NCI-H128 (cell line): ENCODE measurements around the gene PRSS12.
"Not testable (repeated sequence)": the region's sequence is repeated elsewhere in the genome, so short reads cannot be mapped to it uniquely, and the experiment has no call there.

Source experiments
- DNase-seq: peaks from one replicate; lab custom pipeline; 2025; ENCODE audit not compliant: unreplicated experiment; lab: John Stamatoyannopoulos, UW

The PRSS12 gene, protein sequence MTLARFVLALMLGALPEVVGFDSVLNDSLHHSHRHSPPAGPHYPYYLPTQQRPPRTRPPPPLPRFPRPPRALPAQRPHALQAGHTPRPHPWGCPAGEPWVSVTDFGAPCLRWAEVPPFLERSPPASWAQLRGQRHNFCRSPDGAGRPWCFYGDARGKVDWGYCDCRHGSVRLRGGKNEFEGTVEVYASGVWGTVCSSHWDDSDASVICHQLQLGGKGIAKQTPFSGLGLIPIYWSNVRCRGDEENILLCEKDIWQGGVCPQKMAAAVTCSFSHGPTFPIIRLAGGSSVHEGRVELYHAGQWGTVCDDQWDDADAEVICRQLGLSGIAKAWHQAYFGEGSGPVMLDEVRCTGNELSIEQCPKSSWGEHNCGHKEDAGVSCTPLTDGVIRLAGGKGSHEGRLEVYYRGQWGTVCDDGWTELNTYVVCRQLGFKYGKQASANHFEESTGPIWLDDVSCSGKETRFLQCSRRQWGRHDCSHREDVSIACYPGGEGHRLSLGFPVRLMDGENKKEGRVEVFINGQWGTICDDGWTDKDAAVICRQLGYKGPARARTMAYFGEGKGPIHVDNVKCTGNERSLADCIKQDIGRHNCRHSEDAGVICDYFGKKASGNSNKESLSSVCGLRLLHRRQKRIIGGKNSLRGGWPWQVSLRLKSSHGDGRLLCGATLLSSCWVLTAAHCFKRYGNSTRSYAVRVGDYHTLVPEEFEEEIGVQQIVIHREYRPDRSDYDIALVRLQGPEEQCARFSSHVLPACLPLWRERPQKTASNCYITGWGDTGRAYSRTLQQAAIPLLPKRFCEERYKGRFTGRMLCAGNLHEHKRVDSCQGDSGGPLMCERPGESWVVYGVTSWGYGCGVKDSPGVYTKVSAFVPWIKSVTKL

DNA sequence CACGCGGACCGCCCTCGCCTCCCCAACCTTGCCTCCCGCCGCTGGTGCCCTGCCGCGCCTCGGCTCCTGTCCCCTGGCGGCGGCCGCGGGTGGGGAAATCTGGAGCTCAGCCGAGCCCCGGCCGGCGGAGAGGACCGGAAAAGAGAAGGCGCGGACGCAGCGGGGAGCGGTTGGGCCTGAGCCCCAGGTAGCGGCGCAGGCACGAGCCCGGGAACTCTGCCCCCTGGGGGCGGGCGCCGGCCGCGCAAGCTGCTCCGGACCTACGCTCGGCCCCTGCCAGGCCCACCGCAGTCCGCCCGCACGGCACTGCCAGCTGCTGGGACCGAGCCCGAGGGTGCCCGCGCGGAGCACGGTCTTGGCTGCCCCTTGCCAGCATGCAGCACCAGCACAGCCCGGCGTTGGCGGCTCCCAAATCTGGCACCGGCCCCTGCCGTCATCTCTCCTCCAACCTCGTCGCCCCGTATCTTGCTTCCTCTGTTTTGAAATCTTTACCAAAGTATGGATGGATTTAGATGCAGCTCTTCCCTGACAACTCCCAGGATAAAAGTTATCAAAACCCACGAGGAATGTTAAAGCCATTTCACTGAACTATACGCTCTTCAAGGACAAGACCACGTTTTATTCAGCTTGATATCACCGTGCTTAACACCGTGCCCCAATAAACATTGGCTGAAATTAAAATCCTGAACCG, at the start of gene PRSS12:
Gene PRSS12, minus strand, starts transcription at position 161 of the 691 bp plus-strand sequence. CDS start 283 bp downstream, outside the sequence.
- no peak for DNase-seq

GRCh38 chr4:118400356-118400755, 47.6 kb upstream of the PRSS12 start:
- no peak for DNase-seq

GRCh38 chr4:118399883-118400282, 47.1 kb upstream of the PRSS12 start:
- not testable (repeated sequence) for DNase-seq

DNA sequence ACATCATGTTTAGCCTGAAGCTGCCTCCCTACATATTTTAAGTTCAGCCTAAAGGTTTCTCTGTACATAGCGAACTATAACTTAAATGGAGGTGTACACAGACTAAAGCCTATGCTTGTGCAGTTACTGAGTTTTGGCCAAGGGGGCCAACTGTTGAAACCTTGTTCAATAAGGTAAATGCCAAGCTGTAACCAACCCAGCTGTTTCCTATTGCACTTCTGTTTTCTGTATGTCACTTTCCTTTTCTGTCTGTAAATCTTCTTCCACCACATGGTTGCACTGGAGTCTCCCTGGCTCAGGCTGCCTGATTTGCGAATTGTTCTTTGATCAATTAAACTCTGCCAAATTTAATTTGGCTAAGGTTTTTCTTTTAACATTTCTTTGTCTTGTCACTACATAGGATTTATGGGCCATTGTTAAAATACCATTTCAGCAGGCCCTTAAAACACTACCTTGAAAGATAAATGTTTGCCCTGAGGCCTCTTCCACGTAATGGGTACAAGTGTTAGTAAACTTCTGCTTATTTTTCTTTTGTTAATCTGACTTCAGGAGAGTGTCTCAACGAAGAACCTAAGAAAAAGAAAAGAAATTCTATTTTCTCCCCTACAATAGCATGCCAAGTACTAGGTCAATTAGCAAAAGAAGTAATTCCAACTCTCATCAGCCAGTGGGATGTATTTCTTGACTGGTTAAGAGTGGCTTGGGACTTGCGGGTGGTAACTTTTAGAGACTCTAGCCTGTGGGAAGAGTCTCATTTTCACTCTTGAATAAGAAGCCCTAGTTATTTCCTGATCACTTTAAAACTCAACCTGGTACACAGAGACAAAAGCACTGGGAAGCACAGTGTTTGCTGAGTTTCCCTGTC, 45.7 kb upstream of the PRSS12 start:
- DNase-seq, result no peak

GRCh38 chr4:118397623-118397979, 44.8 kb upstream of the PRSS12 start:
- DNase-seq, result no peak

GRCh38 chr4:118396881-118397622, 44.2 kb upstream of the PRSS12 start:
- no peak for DNase-seq

DNA sequence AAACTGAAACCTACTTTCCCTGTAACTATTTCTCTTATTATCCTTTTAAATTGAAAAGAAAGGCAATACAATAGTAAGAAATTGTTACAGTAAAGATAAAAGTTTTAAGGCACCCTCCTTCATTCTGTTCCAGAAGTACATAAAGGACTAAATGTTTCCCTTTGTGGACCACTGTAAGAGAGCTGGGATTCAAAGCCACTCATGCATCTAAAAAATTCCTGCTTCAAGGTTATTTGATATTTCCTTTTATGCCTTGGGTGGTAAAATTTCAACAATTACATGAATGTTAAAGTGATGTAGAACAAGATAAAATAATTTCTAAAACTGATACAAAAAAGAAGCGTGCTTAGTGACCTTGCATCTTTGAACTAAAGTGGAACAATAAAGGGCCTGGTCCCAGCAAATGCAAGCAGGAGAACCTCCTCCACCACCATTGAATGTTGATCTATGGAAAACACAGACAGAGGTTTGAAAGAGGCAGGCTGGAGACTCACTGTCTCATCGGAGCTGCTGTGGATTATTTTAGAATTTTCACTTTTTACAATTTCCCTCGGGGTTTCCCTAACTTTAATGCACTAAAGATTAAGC, 42.3 kb upstream of the PRSS12 start:
- DNase-seq, result no peak

- not testable (repeated sequence) for DNase-seq
Observed at GRCh38 chr4:118392509-118392908, 39.7 kb upstream of the PRSS12 start.

GRCh38 chr4:118390121-118390520, 37.3 kb upstream of the PRSS12 start:
- DNase-seq, result no peak

GRCh38 chr4:118389721-118390120, 36.9 kb upstream of the PRSS12 start:
- no peak for DNase-seq

DNA sequence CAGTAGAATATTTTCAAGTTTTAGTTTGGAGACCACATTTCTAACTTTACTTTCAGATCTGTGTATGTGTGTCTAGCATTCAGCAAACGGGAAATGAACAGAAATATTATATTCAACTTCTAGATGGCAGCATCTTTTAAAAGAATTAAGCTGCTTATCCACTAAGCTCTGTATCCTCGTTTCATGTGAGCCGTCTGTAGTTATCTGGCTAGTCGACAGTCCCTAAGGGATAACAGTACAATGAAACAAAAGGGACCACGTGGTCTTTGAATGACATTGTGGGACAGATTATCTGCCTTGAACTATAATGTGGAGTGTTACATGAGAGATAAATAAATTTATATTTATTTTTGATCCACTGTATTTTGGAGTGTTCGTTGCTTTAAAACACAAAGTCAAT, 35.8 kb upstream of the PRSS12 start:
- DNase-seq, result no peak

DNA sequence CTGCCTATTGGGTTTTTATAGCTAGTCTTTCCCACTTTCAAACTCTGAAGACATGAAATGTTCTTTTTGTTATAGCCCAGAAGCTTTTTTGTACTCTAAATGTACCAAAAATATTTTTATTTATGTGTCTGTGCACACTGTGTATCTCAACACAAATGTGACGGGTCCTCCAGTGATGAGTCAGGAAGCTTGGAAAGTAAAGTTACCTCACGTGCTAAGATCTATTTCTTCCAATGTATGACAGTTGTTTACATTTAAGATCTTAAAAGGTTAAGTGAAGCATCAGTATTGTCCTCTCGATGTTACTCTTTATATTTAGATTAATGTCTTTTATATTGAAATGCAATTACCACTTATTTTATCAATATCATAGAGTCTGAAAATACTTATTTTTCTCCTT, 29.1 kb upstream of the PRSS12 start:
- no peak for DNase-seq

DNA sequence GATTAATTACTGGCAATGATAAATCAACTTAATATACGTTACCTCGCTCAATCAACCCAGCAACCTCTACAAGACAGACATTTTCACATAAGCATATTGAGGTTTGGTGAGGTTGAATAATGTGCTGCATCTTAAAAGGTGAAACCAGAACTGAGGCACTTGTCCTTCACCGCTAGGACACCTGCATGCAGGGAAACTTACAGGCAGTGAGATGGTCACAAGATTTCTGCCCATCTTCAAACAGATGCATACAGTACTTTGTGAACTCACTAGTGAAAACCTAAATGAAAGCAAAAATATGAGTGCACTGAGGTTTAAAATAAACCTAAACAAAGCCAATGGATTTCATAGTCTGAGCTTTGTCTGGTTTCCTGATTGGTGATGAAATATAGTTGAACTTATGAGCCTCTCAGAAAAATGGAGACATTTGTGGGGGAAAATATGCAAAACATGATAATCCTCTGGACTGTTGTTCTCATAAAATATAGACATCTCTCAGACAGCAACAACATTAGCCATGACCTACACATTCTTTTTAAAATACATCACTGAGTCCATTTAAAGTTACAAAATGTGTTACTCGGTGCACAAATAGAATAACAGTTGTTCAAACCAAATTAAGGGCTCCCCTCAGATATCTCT, 20.9 kb upstream of the PRSS12 start:
- DNase-seq, result no peak

DNA sequence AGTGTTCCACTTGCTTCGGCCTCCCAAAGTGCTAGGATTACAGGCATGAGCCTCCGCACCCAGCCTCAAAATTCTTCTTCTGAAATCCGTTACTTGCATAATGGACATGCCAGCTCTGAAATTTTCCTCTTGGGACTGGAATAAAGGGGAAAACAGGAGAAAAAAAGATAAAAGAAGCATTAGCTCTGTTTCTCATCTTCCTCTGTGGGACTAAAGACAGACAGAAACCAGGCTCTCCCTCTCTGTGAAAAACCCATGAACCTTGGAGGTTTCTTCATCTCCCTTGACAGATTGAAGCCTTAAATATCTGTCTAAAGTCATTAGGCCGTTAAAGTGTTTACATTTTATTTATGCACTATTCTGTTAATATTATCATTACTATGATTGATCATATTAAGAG, 19.4 kb upstream of the PRSS12 start:
- DNase-seq, result no peak

- DNase-seq, result no peak
Observed at GRCh38 chr4:118369231-118369630, 16.4 kb upstream of the PRSS12 start.

DNA sequence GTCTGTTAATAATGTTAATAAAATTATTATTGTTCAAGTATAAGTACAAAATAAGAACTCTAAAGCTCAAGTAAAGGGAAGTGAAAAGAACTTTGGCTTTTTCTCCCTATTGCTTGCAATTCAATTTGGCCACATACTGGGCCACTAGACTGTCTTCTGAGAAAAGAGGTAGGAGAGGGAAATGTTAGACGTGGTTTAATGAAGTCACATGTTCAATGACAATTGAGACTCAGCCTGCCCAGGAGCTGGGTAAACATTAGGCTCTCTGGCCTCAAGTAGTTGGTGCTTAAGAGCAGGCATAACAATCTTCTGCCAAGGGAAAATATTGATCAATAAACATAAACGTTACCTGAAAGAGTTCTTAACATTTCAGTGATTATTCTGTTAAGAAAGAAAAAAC, 15.1 kb upstream of the PRSS12 start:
- no peak for DNase-seq

DNA sequence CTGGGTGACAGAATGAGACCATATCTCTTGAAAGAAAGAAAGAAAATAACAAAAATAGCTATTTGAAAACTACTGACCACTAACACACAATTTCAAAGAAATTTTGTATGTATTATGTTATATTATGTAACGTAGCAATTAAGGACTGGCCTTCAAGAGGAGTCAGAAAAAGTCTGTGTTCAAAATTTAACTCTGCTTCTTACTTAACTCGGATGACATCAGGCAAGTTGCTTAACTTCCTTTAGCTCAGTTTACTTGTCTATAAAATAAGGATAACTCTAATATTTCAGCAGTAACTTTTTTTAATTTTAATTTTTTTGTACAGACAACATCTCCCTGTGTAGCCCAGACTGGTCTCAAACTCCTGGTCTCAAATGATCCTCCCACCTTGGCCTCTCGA, 14.6 kb upstream of the PRSS12 start:
- DNase-seq, result no peak

DNA sequence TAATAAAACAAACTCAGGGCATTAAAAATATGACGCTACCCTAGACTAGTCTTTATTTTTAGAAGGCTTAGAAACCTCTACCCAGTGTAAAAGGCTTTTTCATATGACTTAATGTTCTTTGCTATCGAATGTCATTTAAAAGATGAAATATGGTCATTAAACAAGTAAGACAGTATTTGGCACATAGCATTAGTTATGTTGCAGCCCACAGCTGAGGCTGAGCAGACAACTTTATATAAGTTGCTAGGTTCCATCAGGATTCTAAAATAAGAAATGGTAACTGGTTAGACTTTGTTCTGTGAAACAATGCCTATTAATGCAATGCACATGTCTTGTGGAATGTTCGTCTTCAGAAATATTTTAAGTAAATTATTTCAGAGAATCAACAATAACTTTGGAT, 10.4 kb upstream of the PRSS12 start:
- DNase-seq, result no peak

GRCh38 chr4:118361192-118361591, 8.4 kb upstream of the PRSS12 start:
- no peak for DNase-seq
